ENCODE data around the gene LANCL2.
"Not testable (repeated sequence)": the region's sequence is repeated elsewhere in the genome, so short reads cannot be mapped to it uniquely, and the experiment has no call there.

LANCL2 gene

DNA sequence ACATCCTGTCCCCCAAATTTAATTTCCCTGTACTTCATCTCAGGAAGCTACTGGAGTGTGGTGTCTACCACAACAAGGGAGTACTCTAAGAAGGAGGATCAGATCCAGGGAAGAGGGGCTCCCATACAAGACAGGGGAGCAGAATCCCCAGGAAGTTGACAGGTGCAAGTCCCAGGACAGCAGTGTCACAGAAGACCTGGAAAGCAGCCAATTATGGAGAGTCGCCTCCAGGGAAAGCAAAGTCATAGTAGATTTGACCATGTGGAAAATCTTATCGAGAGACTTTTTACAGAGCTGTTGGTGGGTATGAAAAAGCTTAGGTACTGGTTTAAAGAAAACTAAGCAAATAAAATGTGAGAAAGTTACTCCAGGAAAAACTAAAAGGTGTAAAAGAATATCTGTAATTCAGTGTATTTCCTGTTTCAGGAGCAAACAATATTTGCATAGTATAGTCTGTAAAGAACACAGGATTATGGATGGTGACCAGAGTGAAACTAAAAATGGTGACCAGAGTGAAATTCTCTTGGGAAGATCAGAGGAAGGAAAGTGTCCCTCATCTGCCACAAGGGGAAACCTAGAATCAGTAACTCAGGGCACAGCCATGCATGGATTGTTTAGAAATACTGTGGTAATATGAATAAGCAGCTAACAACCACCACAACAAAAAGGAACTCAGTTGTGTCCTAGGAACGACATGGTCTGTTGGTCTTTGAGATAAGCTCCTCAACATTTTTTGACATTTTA lies 44.5 kb downstream of the LANCL2 start:
- no peak for DNase-seq

DNA sequence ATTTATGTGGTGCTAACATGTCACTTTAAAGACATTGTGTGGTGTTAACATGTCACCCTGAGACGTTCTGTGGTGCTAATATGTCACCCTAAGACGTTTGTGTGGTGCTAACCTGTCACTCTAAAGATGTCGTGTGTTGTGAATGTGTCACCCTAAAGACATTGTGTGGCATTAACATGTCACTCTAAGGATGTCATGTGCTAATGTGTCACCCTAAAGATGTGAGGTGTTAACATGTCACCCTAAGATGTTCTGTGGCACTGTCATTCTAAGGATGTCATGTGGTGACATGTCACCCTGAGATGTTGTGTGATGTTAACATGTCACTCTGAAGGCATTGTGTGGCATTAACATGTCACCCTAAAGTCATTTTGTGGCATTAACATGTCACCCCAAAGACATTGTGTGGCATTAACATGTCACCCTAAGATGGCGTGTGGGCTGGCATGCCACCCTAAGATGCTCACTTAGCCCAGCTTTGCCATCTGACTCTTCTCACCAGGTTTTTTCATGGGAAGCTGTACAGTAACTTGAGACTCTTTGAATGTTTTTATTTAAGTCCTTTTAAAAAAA lies 45.6 kb downstream of the LANCL2 start:
- DNase-seq: no peak

DNA sequence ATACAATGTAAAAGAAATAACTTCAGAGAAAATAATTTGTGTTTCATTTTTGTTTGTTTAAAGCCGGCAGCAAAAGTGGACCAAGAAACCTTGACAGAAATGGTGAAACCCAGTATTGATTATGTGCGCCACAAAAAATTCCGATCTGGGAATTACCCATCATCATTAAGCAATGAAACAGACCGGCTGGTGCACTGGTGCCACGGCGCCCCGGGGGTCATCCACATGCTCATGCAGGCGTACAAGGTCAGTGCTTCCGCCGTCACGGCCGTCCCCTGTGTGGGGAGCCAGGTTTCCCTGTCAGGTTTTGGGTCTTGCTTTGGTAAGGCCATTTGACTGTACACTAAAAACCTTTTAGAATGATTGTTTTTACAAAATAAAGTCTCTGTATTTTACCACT lies 46.7 kb downstream of the LANCL2 start:
- no peak for DNase-seq

DNA sequence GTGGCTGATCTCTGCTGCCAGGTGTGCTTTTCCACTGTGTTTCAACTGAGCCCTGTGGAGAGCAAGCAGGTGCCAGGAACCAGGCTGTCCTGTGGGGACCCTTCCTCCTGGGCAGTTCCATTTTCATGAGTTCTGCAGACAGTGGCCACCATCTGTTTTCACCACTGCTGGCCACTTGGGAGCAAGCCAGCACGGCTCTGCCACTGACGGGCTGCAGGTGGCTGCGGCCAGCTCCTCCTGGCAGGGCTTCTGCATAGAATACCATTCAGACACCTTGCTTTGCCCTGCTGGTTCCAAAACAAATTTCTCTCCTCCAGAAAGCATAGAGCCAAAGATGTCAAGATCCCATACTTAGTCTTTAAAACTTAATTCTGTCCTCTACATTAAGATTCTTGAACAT lies 48.3 kb downstream of the LANCL2 start:
- DNase-seq: peak; percentile 74

DNA sequence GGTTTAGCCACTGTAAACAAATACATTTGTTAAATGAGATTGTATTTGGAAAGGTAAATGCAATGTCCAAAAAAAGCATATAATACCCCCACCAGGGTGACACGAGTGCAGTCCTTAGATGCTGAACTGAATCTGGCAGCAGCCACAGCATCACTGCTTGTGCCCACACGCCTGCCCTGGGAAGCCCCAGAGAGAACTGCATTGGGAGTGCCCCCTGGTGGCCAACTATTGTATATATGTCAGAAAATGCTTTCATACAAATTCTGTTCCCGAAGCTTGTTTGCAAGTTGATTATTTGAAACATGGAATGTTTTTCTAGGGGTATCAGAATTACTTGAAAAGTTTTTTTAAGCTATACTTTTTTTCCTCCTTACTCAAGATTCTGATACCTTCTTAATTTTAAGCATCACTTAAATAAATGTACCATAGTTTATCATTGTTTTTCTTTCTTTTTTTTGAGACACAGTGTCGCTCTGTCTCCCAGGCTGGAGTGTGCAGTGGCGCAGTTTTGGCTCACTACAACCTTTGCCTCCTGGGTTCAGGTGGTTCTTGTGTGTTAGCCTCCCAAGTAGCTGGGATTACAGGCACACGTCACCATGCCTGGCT lies 50.1 kb downstream of the LANCL2 start:
- DNase-seq: peak; percentile 77

DNA sequence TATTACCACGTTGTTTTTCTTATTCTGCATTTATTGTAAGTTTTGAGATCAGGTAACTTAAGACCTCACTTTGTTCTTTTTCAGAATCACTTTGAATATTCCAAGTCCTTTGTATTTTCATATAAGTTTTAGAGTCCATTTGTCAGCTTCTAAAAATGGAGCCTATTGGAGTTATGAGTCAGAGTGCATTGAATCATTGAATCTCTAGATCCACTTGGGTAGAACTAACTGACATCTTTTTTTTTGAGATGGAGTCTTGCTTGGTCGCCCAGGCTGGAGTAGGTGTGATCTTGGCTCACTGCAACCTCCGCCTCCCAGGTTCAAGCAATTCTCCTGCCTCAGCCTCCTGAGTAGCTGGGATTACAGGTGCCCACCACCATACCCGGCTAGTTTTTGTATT lies 52.3 kb downstream of the LANCL2 start:
- DNase-seq: not testable (repeated sequence)

DNA sequence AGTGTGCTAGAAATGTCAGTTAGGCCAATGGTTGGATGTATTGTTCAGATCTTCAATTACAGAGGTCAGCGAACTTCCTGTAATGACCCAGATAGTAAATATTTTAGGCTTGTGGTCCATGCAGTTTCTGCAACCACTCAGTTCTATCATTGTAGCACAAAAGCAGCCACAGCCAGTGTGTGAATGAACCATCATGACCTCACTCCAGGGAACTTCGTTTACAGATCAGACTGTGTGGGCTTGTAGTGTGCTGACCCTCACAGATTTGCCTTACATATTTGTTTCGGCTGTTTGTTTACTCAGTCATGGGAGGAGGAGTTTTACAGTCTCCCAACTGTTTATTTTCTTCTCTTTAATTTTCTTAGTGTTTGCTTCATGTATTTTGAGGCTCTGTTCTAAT lies 55.4 kb downstream of the LANCL2 start:
- no peak for DNase-seq

DNA sequence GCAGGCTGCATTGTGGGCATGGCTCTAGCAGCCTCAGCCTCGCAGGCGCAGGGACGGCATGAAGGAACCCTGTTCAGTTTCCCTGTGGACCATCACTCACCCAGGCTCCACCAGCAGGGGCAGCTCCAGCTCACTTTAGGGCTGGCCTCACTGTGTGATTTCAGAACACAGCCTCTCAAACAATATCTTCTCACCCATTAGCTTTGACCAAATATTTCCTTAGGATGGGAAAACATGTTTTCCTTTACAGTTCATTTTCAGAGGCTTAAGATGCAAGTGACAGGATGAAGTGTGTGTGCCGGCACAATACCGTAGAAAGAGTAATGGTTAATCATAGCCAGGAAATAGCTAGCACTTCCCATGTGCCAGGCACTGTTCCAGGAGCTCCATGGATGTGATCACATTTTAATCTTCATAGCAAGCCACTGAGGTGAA lies 58.2 kb downstream of the LANCL2 start:
- DNase-seq: no peak

DNA sequence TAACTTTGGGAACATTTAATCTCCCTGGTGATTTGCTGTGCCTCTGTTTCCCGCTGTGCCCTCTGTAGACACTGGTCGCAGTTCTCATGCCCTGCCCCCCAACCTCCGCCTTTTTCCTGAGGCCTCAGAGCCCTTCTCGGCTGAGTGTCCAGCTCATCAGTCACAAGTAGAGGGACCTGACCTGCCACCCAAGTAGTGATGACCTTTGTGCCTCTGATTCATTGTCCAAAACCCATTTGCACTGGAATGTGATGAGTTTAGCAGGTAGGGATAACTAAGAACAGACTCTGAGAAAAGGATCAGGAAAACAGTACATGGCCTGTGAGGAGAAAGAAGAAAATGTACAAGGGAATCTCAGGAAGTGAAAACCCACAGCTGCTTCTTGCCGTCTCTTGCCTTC lies 58.8 kb downstream of the LANCL2 start:
- no peak for DNase-seq

DNA sequence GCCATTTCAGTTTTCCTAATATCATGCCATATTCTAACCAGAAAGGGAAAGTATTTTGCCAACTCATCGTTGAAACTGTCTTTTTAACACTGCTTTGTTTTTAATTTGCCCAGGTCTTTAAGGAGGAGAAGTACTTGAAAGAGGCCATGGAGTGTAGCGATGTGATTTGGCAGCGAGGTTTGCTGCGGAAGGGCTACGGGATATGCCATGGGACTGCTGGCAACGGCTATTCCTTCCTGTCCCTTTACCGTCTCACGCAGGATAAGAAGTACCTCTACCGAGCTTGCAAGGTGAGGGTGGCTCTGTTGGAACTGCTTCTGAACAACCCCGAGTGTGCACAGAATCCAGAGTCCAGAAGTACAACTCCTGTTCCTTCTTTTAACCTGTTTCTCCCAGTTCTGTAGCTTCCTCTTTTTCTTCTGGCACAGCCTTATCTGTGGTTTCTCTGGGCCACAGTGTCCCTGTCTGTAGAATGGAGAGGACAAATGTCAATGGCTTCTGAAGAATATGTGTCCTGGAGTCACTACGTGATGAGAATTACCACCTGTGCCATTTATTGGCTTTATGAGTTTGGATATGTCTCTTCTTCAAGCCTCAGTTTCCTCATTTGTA lies 60.1 kb downstream of the LANCL2 start:
- no peak for DNase-seq

DNA sequence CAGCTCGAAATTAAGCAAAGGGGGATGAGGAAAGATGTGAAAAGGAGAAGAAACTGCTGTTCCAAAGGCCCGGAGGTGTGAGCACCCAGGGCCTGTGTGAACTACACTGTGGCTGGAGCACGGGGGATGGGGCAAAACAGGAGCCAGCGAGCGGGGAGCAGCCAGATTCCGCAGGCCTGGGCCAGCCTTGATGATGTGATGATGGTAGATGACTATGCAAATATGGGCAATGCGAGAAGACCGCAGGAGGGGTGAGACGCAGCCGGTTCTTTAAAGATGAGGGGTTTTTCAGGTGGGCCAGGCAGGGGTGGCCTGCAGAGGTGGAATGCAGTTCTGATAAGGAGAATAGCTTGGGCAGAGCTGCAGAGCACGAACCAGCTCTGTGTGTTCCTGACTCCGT lies 61.5 kb downstream of the LANCL2 start:
- no peak for DNase-seq

DNA sequence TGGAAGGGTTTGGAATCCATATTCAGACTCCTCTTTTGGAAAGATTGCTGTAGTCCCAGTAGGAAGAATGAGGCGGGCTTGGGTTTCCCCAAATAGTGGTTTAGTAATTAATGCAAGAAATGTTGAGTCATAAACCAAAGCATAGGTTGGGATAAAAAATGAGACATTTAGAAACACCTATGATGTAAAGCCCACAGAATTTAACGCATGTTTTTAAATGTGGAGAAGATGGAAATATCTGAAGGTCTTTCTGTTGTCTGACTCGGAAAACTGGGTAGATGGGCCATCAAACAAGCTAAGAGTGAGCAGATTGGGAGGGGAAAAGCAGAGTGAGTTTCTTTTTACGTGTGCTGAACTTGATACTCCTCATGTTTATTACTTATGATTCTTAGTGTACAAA lies 62.2 kb downstream of the LANCL2 start:
- no peak for DNase-seq

DNA sequence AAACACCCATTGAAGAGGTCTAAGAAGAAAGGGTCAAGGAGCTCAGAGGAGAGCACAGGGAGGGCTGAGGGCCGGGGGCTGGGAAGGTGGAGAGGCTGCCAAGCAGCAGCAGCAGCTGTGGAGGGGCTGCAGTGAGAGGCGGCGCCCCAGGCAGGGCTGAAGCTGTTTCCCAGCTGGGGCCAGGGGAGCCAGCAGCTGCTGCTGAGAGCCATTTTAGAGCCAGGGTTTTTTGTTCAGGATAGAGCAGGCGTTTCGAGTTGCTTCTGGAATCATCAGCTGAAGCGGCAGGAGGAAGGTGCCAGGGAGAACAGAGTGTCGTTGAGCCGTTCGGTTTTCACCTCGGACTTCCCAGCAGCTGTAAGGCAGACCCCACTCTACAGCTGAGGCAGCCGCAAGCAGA lies 62.7 kb downstream of the LANCL2 start:
- DNase-seq: peak; percentile 73

DNA sequence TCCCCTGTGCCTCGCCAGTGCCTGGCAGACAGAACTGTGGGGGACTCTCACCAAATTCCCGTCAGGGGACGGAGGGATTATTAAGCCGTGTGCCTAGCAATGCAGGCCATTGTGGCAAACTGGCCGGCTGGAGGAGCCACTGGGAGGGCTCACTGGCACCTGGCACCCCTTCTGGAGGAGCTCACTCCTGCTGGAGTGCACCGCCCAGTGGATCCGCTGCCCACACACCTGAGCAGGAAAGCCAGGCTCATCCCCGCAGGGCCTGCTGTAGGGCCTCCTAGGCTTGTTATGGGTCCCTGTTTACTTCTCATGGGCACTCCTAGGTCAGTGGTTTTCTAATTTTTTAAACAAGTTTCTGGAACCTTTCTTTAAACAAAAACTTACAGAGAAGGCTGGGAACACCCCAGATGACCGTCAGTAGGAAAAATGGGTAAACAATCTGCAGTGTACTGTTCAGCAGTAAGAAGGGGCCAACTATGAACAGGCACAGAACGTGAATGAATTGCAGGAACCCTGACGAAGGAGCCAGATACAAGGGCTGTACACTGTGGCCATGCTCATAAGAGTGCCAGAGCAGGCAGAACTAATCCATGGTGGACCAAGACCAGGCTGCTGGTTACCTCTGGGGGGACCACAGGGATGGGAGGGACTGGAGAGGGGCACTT lies 64.8 kb downstream of the LANCL2 start:
- no peak for DNase-seq

DNA sequence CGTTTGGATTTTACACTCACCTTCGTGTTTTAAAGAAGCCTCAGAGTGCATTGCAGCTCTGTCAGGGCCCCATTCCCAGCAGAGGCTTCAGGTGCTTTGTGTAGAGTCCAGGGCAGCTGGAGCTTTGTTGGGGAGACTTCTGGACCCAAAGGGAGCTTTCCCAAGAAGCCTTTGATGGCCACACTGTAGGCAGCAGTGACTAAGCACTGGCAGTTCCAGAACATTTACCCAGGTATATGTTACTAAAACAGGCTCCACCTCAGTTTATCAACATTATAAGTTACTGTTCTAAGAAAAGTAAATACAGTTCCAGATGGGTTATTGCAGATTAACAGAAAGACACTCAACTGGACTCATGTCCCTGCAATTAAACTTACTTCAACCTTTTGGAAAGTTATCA lies 66.8 kb downstream of the LANCL2 start:
- DNase-seq: no peak

DNA sequence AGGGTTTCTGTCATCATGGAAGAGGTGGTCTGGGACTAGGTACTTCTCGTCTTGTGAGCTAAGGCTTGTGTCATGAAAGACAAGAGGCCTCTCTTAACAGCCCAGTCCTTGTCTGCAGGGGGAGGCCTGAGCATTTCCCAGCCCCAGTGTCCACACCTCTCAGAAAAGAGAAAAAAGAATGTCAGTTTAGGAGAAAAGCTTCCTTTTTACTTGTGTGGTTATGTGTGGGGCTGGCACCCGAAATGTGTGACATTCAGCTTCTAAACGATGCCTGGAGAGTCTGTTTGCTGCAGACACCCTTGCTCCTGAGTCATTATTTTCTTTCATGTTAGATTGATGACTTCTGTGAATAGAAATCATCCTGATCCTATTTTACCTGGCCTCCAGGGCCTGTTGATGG lies 67.4 kb downstream of the LANCL2 start:
- no peak for DNase-seq

DNA sequence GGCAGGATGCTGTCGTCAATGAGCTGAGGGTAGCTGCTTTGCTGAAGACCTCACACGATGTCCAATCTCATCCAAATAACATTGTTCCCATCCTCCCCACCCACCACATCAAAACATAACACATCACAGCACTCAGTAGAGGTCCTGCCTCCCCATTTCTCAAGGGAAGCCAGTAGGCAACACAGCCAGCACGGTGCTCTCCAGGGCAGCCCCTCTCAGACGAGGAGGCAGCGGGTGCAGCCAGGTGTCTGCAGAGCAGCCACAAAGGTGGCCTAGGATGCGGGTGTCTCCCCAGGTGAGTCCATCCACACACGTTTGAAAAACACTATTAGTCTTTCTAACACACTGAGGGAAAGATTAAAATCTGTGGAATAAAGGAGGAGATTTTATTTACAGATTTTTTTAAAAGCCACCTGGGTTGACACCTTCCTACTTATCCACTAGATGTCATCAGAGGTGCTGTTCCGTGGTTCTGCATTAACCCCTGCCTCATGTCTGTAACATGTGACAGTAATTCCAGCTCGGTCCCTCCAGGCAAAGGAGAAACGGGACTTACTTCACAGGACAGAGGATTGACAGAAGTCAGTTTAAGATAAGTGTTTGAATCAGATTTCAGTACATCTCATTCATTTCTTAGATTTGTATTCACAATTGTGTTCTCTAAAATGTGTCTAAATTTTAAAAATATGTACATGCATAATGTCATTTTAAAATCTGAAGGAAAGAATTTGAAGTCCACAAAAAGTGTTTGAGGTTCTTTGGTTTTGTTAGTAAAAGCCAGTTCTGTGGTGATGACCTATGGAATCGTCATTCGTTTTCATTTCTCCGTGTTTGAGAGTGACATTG lies 68.0 kb downstream of the LANCL2 start:
- peak; percentile 62 for DNase-seq

DNA sequence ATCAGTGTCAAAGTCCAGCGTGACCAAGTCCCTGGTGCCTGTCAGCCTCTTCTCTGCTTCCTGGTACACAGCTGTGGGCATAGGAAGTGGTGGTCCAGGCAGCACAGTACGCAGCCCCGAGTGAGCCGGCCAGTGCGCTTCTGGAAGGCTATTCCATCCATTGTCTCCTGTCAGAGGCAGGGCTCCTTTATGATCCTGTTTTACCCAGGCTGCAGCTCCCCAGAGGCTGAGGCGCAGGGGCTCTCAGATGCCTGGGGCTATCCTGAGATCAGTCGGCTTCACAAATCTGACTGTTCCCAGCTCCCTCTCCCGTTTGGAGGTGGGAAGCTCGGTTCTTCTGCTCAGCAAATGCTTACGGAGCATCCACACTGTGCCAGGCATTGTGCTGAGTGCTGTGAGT lies 70.3 kb downstream of the LANCL2 start:
- DNase-seq: no peak

DNA sequence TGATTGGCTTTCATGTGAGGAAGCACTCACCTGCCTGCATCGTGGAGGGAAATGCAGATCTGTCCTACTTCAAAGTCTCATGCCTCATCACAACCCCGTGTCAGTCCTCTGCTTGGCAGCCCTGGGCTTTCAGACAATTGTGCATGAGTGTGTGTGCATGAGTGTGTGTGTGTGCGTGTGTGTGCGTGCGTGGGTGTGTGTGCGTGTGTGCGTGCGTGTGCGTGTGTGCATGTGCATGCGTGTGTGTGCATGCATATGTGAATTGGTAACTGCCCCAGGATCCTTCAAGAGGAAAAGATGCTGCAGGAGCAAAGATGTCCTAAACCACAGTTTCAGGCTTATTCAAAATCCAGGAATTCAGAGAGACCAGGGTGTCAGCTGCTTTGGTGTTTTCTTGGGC lies 71.3 kb downstream of the LANCL2 start:
- no peak for DNase-seq

DNA sequence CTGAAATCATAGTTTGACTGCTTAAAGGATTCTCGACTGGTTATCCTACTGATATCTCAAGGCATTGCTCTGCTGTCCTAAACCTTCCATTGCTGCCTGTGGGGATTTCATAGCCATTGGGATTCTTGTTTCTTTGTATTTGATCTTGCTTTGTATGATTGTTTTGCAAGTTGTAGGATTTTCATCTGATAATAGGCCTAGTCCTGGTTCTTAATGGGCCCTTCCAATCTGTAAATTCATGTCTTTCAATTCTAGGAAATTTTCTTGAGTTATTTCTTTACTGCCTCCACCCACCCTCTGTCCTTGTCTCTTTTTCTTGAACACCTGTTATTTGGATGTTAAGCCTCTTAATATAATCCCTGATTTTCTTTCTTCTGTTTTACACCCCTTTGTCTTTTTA lies 72.2 kb downstream of the LANCL2 start:
- DNase-seq: no peak

DNA sequence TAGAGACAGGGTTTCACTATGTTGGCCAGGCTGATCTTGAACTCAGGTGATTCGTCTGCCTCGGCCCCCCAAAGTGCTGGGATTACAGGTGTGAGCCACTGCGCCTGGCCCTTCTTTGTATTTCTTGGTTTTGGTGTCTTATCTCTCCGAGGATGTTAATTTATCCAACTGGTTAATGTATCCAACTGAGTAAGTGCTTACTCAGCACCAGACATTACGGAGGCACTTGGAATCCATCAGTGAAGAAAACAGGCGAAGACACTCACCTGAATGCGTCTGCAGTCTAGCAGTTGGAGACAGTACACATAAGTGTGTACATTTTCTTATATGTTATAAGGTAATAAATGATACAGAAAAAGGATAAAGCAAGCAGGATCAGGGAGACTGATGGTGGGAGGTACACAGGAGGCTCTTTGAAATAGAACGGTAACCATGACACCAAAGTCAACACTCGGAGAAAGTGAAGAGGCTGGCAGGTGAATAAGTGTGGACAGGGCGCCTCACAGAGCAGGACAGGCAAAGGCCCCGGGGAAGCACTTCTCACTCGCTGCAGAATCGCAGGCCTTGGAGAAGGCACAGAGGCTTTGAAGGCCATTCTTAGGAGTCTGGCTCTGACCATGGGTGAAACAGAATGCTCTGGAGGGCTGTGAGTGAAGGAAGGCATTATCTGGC lies 73.1 kb downstream of the LANCL2 start:
- peak; percentile 85 for DNase-seq

Data from NCI-H1092 (cell line).